RWPE2 (cell line): Measurements from ENCODE around the gene FTSJ3.

Experiments used
- ATAC-seq: fragments of 200-7000 bp; cut with Tn5 transposase; 3 replicates; pipeline ENCODE4 v1.9.1; 2021; ENCODE audit warnings: low read depth
- DNase-seq: peaks from one replicate; pipeline ENCODE4 v3.0.0-alpha.2; 2020; ENCODE audit warnings: low spot score
- H3K27ac ChIP-seq: fragments of 450-650 bp; 2 replicates; pipeline ENCODE4 v1.5.1; 2017; ENCODE audit warnings: mild to moderate bottlenecking; ENCODE audit not compliant: poor library complexity, severe bottlenecking
- H3K27me3 ChIP-seq: fragments of 250-450 bp; sonication (Bioruptor Pico); 2 replicates; pipeline ENCODE4 v1.5.1; 2021; ENCODE audit warnings: mild to moderate bottlenecking, moderate library complexity; ENCODE audit not compliant: insufficient read depth, poor library complexity, severe bottlenecking
- H3K36me3 ChIP-seq: fragments of 250-450 bp; sonication (Bioruptor Pico); 2 replicates; pipeline ENCODE4 v1.5.1; 2020; ENCODE audit warnings: low read depth, mild to moderate bottlenecking, moderate library complexity
- H3K4me1 ChIP-seq: fragments of 250-450 bp; sonication (Bioruptor Pico); 2 replicates; pipeline ENCODE4 v1.5.1; 2021; ENCODE audit warnings: mild to moderate bottlenecking, moderate library complexity; ENCODE audit not compliant: insufficient read depth, poor library complexity, severe bottlenecking
- H3K4me3 ChIP-seq: fragments of 250-450 bp; sonication (Bioruptor Pico); 2 replicates; pipeline ENCODE4 v1.5.1; 2021; ENCODE audit warnings: mild to moderate bottlenecking, moderate library complexity; ENCODE audit not compliant: severe bottlenecking
- H3K9me3 ChIP-seq: fragments of 250-450 bp; sonication (Bioruptor Pico); 2 replicates; pipeline ENCODE4 v1.5.1; 2021; ENCODE audit warnings: mild to moderate bottlenecking, moderate library complexity; ENCODE audit not compliant: severe bottlenecking
- TF ChIP-seq, protein P1 (sequence below): fragments of 450-650 bp; IDR thresholded peaks from one replicate; pipeline ENCODE4 v1.5.1; 2017; ENCODE audit warnings: mild to moderate bottlenecking, moderate library complexity; ENCODE audit not compliant: poor library complexity, severe bottlenecking

The FTSJ3 gene

GRCh38 chr17:63833026-63833740 is 5.7 kb upstream of the FTSJ3 start:
- H3K36me3 ChIP-seq, result peaks cover 86% of the 10 kb centered on the region
- TF ChIP-seq, protein P1, sequence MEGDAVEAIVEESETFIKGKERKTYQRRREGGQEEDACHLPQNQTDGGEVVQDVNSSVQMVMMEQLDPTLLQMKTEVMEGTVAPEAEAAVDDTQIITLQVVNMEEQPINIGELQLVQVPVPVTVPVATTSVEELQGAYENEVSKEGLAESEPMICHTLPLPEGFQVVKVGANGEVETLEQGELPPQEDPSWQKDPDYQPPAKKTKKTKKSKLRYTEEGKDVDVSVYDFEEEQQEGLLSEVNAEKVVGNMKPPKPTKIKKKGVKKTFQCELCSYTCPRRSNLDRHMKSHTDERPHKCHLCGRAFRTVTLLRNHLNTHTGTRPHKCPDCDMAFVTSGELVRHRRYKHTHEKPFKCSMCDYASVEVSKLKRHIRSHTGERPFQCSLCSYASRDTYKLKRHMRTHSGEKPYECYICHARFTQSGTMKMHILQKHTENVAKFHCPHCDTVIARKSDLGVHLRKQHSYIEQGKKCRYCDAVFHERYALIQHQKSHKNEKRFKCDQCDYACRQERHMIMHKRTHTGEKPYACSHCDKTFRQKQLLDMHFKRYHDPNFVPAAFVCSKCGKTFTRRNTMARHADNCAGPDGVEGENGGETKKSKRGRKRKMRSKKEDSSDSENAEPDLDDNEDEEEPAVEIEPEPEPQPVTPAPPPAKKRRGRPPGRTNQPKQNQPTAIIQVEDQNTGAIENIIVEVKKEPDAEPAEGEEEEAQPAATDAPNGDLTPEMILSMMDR, result no peak
- H3K4me1 ChIP-seq, result peaks cover 8% of the 10 kb centered on the region
- H3K4me3 ChIP-seq, result no peak overlapping the region
- H3K27ac ChIP-seq, result no peak overlapping the region
- ATAC-seq, result no peak
- DNase-seq, result no peak
- H3K9me3 ChIP-seq, result no peaks in the 10 kb centered on the region
- no peaks in the 10 kb centered on the region for H3K27me3 ChIP-seq

DNA sequence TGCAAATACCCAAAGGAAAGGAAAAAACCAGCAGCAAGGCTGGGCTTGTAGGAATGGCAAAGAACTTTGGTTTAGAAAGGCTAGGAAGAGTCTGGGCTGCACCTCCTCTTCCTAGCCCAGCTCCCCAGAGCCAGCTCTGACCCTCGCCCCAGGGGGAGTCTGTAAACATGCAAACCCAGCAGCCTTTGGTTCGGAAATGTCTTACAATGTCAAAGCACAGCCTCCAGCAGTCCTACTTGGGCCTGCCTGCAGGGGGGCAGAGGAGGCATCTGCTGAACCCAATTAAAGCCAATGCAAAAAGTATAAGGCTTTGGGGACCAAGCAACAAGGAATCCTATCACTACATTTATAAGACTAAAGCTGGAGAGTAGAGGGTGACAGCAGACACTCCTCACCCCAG is 5.0 kb upstream of the FTSJ3 start:
- Histone ChIP-seq H3K4me3 (no peak overlapping the region), H3K4me1 (peaks cover 8% of the 10 kb centered on the region), H3K27me3 (no peaks in the 10 kb centered on the region), H3K36me3 (peaks cover 88% of the 10 kb centered on the region), H3K27ac (no peak overlapping the region), H3K9me3 (no peaks in the 10 kb centered on the region)
- ATAC-seq, result no peak
- DNase-seq, result no peak
- TF ChIP-seq, protein P1, result no peak

GRCh38 chr17:63832014-63832413 is 4.6 kb upstream of the FTSJ3 start:
- ATAC-seq (no peak), DNase-seq (no peak)
- TF ChIP-seq, protein P1, result no peak
- Histone ChIP-seq H3K27me3 (no peaks in the 10 kb centered on the region), H3K9me3 (no peaks in the 10 kb centered on the region), H3K4me1 (peaks cover 8% of the 10 kb centered on the region), H3K36me3 (peaks cover 87% of the 10 kb centered on the region), H3K27ac (no peak overlapping the region), H3K4me3 (no peak overlapping the region)

DNA sequence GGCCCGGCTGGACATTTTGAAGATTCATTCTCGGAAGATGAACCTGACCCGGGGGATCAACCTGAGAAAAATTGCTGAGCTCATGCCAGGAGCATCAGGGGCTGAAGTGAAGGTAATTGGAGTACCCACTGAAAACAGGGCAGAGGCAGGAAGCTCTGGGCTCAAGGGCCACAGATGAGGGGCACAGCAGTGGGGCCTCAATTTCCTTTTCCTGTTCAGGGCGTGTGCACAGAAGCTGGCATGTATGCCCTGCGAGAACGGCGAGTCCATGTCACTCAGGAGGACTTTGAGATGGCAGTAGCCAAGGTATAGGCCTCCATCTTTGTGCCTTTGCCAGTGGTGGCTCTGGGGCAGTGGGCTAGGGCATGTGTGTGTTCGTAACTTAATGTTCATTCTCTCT is 4.0 kb upstream of the FTSJ3 start:
- ATAC-seq, result no peak
- peaks cover 8% of the 10 kb centered on the region for H3K4me1 ChIP-seq
- H3K4me3 ChIP-seq, result no peak overlapping the region
- H3K9me3 ChIP-seq, result no peaks in the 10 kb centered on the region
- H3K36me3 ChIP-seq, result peaks cover 82% of the 10 kb centered on the region
- DNase-seq, result no peak
- TF ChIP-seq, protein P1, result no peak
- H3K27ac ChIP-seq, result no peak overlapping the region
- H3K27me3 ChIP-seq, result no peaks in the 10 kb centered on the region

- no peak overlapping the region for H3K4me3 ChIP-seq
- no peaks in the 10 kb centered on the region for H3K27me3 ChIP-seq
- DNase-seq, result no peak
- no peak overlapping the region for H3K27ac ChIP-seq
- no peak for ATAC-seq
- no peaks in the 10 kb centered on the region for H3K9me3 ChIP-seq
- H3K36me3 ChIP-seq, result peaks cover 82% of the 10 kb centered on the region
- H3K4me1 ChIP-seq, result peaks cover 8% of the 10 kb centered on the region
- TF ChIP-seq, protein P1, result no peak
Measured at GRCh38 chr17:63830904-63831491, 3.5 kb upstream of the FTSJ3 start.
